HG03097 (cell line): Measurements from ENCODE around the gene LRRIQ4.

ENCODE experiments used
- ATAC-seq: cut with Tn5 transposase; IDR thresholded peaks from one replicate; pipeline ENCODE4 v1.9.1; 2021; ENCODE audit not compliant: unreplicated experiment, low FRiP score

The LRRIQ4 gene

GRCh38 chr3:169804681-169805080 lies 8.0 kb upstream of the LRRIQ4 start:
- no peak for ATAC-seq

- no peak for ATAC-seq
These were observed 3.4 kb upstream of the LRRIQ4 start for GRCh38 chr3:169809230-169809795.

- no peak for ATAC-seq
These were observed 889 bp upstream of the LRRIQ4 start for GRCh38 chr3:169811631-169812331.

GRCh38 chr3:169813278-169813677 lies 608 bp downstream of the LRRIQ4 start:
- ATAC-seq: no peak

- ATAC-seq: peak; percentile 89
These were observed 1.3 kb downstream of the LRRIQ4 start for GRCh38 chr3:169813757-169814517.

GRCh38 chr3:169815590-169816150 lies 3.0 kb downstream of the LRRIQ4 start:
- ATAC-seq: no peak

GRCh38 chr3:169818316-169818715 lies 5.6 kb downstream of the LRRIQ4 start:
- ATAC-seq: no peak

- ATAC-seq: no peak
These were observed 9.4 kb downstream of the LRRIQ4 start for GRCh38 chr3:169822091-169822490.

- ATAC-seq: no peak
These were observed 9.9 kb downstream of the LRRIQ4 start for GRCh38 chr3:169822540-169822939.

- no peak for ATAC-seq
These were observed 10.3 kb downstream of the LRRIQ4 start for GRCh38 chr3:169822983-169823382.

GRCh38 chr3:169825316-169825715 lies 12.6 kb downstream of the LRRIQ4 start:
- ATAC-seq: no peak

GRCh38 chr3:169827712-169828111 lies 15.0 kb downstream of the LRRIQ4 start:
- no peak for ATAC-seq

GRCh38 chr3:169835533-169835932 lies 22.9 kb downstream of the LRRIQ4 start:
- ATAC-seq: no peak

GRCh38 chr3:169836078-169836941 lies 23.6 kb downstream of the LRRIQ4 start:
- no peak for ATAC-seq

GRCh38 chr3:169836942-169837275 lies 24.2 kb downstream of the LRRIQ4 start:
- ATAC-seq: no peak

GRCh38 chr3:169838511-169839030 lies 25.9 kb downstream of the LRRIQ4 start:
- ATAC-seq: no peak

- ATAC-seq: no peak
These were observed 28.5 kb downstream of the LRRIQ4 start for GRCh38 chr3:169841171-169841570.

GRCh38 chr3:169842960-169843359 lies 30.3 kb downstream of the LRRIQ4 start:
- ATAC-seq: no peak

- peak; percentile 95 for ATAC-seq
These were observed 34.0 kb downstream of the LRRIQ4 start for GRCh38 chr3:169846458-169847193.

- no peak for ATAC-seq
These were observed 35.2 kb downstream of the LRRIQ4 start for GRCh38 chr3:169847896-169848295.
